ENCODE results near the gene NUP43. TPM values are rescaled to one million over a fixed set of nuclear protein-coding genes. Genes with fewer than 3 reads are reported as not detected.

NUP43 gene
- total and polyA plus RNA-seq, 10 of the 15 experiments (the other 5 are each of a cell fraction or from before 2014, with no cell fraction given) = 8.9 to 54.2 (median 27.7) TPM

DNA sequence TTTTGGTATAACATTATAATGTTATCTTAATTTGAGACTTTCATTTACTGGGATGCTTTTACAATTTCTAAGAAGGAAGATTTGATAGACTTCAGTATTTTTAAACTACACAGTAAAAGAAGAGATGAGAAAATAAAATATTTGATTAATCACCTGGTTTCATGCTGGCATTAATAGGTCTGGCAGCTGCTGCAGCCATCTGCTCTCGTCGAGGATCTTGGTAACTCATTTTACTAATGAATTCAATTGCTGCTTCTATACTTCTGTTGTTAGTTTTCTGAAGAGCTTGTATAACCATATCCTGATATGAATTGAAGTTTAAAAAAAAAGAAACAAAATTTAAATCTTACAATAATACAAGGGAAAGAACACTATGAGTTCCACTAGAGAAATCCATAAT is 51.4 kb downstream of the NUP43 start:
- no peaks in the 10 kb centered on the region for H3K27me3 ChIP-seq (replicated peaks in 1 of 2; ENCODE audit: control insufficient read depth in 2 of 2, insufficient read depth in 2 of 2, low read length in 1 of 2)
- H3K79me2 ChIP-seq (ENCODE audit: control insufficient read depth, insufficient read depth, low read length) = peaks cover 28% of the 10 kb centered on the region
- ATAC-seq = no peak
- H3K27ac ChIP-seq (ENCODE audit: control insufficient read depth, insufficient read depth) = no peak overlapping the region
- H3K36me3 ChIP-seq (ENCODE audit: control insufficient read depth in 2 of 2, insufficient read depth in 2 of 2, low read length in 1 of 2) = peaks cover 2 to 4% of the 10 kb centered on the region in 2 experiments; a peak in 3 of 4 replicates
- ChIA-PET POLR2A (no interaction called here), CTCF (interaction anchor here (0.6 to 2.0 kb wide), 6 partner anchors 8 to 220 kb away, joined by 3 to 7 read pairs (median 4); no protein-coding TSS in a partner anchor), SMC1A (ENCODE audit: uncharacterized antibody, unreplicated experiment) (interaction anchor here (1.2 kb wide), 1 partner anchor 10 kb away, joined by 4 read pairs; no protein-coding TSS in a partner anchor), RAD21 (ENCODE audit: unreplicated experiment) (no interaction called here)
- no peaks in the 10 kb centered on the region for H3K4me1 ChIP-seq (ENCODE audit: control insufficient read depth, insufficient read depth, low read length)
- H2AFZ ChIP-seq (ENCODE audit: control insufficient read depth, low read depth, low read length) = no peak overlapping the region
- FAIRE-seq = no peak
- no peak overlapping the region for H3K4me3 ChIP-seq
- in situ Hi-C loops (cut with MboI) = no loop called here
- TF ChIP-seq WRNIP1 (IDR thresholded peaks at IDR 0.05; ENCODE audit: borderline replicate concordance, low read depth, low read length) (no peak), CHD4 (IDR thresholded peaks at IDR 0.05) (no peak), STAT1 (conservative IDR thresholded peaks at IDR 0.05) (no peak), HDAC6 (IDR thresholded peaks at IDR 0.05; ENCODE audit: unreplicated experiment) (no peak), SMC3 (IDR thresholded peaks at IDR 0.05; ENCODE audit: borderline replicate concordance, low read length) (no peak), JUNB (IDR thresholded peaks at IDR 0.05) (no peak), HDGF (IDR thresholded peaks at IDR 0.05) (no peak), RUNX3 (IDR thresholded peaks at IDR 0.05; ENCODE audit: low read length) (no peak), ZSCAN29 (IDR thresholded peaks at IDR 0.05) (no peak), NFIC (IDR thresholded peaks at IDR 0.05; ENCODE audit: low read depth, low read length) (no peak), ZNF217 (IDR thresholded peaks at IDR 0.05) (no peak), CTCF (IDR thresholded peaks at IDR 0.05 in 2 of 3, conservative IDR thresholded peaks at IDR 0.05 in 1 of 3; ENCODE audit: control insufficient read depth in 2 of 3, extremely low read depth in 1 of 3, insufficient read depth in 1 of 3, low read depth in 3 of 3, low read length in 3 of 3) (no peak), CEBPB (IDR thresholded peaks at IDR 0.05; ENCODE audit: borderline replicate concordance in 1 of 2, low read depth in 2 of 2, low read length in 2 of 2) (no peak), POLR2A (IDR thresholded peaks at IDR 0.05; ENCODE audit: low read depth, low read length) (no peak)
- TF ChIP-seq, protein P1, sequence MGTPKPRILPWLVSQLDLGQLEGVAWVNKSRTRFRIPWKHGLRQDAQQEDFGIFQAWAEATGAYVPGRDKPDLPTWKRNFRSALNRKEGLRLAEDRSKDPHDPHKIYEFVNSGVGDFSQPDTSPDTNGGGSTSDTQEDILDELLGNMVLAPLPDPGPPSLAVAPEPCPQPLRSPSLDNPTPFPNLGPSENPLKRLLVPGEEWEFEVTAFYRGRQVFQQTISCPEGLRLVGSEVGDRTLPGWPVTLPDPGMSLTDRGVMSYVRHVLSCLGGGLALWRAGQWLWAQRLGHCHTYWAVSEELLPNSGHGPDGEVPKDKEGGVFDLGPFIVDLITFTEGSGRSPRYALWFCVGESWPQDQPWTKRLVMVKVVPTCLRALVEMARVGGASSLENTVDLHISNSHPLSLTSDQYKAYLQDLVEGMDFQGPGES (IDR thresholded peaks at IDR 0.05) = no peak
- DNase-seq (ENCODE audit: low read depth, low spot score) = no peak
- H3K9me3 ChIP-seq (replicated peaks; ENCODE audit: control insufficient read depth, insufficient read depth, low read length) = no peaks in the 10 kb centered on the region
- intact Hi-C loops (cut with micrococcal nuclease; ENCODE audit: unreplicated experiment) = no loop called here
- no peaks in the 10 kb centered on the region; the same call in 1 of the 2 replicates for H4K20me1 ChIP-seq (ENCODE audit: control insufficient read depth, insufficient read depth)
- no peak overlapping the region for H3K4me2 ChIP-seq (ENCODE audit: control insufficient read depth, insufficient read depth)
- 98% methylated on average over 2 of the region's 2 CpGs for WGBS (ENCODE audit: insufficient coverage, insufficient replicate concordance, low lambda C conversion rate, missing lambda C conversion rate)
- H3K9ac ChIP-seq (ENCODE audit: control insufficient read depth, insufficient read depth, low read length) = no peak overlapping the region
- BruUV-seq (replicated peaks) = no TSS peak

All from GM12878 (cell line).